B cell (primary cell): Measurements from ENCODE around the gene ATP5F1E. TPM values are rescaled to one million over a fixed set of nuclear protein-coding genes. Genes with fewer than 3 reads are reported as not detected.
"Not testable (repeated sequence)": the region's sequence is repeated elsewhere in the genome, so short reads cannot be mapped to it uniquely, and the experiment has no call there.

Experiments used
- ATAC-seq: fragments of 200-7000 bp; cut with Tn5 transposase; one replicate; pipeline ENCODE4 v1.10.0; 2021; ENCODE audit warnings: low read depth, mild to moderate bottlenecking, moderate number of reproducible peaks, moderate library complexity
- CTCF ChIA-PET: fragments of 350-600 bp; sonication (Branson Sonifier 250); formaldehyde crosslinking; loops from one replicate; lab custom pipeline; 2021; ENCODE audit warnings: antibody characterized with exemption, inconsistent platforms; lab: Charles Lee
- POLR2A ChIA-PET: fragments of 350-600 bp; sonication (Branson Sonifier 250); formaldehyde crosslinking; loops from one replicate; lab custom pipeline; 2021; ENCODE audit warnings: antibody characterized with exemption; lab: Charles Lee
- DNase-seq: peaks from one replicate; pipeline ENCODE4 v3.0.0; 2013
- H2AFZ ChIP-seq: 2 replicates; pipeline ENCODE4 v1.6.1; 2012; ENCODE audit warnings: mild to moderate bottlenecking, low read depth, low read length; ENCODE audit not compliant: insufficient read depth, poor library complexity, severe bottlenecking
- H3K27ac ChIP-seq, 2 donors: 1 replicate in 1 of 2; 2 replicates in 1 of 2; pipeline ENCODE4 v1.5.1; 2012 to 2013; ENCODE audit warnings: low read length in 2 of 2, mild to moderate bottlenecking in 2 of 2, moderate library complexity in 1 of 2
- H3K27me3 ChIP-seq, 4 experiments: fragments of 200-600 bp in 1 of 4; sonication (generic) in 1 of 4; replicated peaks in 1 of 4; 1 replicate in 2 of 4; 2 replicates in 2 of 4; pipeline versions ENCODE4 v1.6.1 to v1.7.0; 2013 to 2016; ENCODE audit warnings: low read length in 3 of 4, mild to moderate bottlenecking in 2 of 4, mixed read lengths in 1 of 4, moderate library complexity in 1 of 4; ENCODE audit not compliant: insufficient read depth in 4 of 4, control insufficient read depth in 3 of 4; ENCODE audit errors: control extremely low read depth in 1 of 4
- H3K36me3 ChIP-seq, 2 experiments: replicated peaks in 1 of 2; 1 replicate in 1 of 2; 2 replicates in 1 of 2; pipeline versions ENCODE4 v1.6.1 to v1.7.1; 2013; ENCODE audit warnings: low read length in 1 of 2; ENCODE audit not compliant: insufficient read depth in 2 of 2, control insufficient read depth in 1 of 2; ENCODE audit errors: control extremely low read depth in 1 of 2, extremely low read depth in 1 of 2
- H3K4me1 ChIP-seq, 2 donors: fragments of 200-600 bp in 1 of 2; sonication (generic) in 1 of 2; 1 replicate in 1 of 2; 2 replicates in 1 of 2; pipeline versions ENCODE4 v1.5.1 to v1.6.1; 2013 to 2017; ENCODE audit warnings: low read length in 2 of 2; ENCODE audit not compliant: control insufficient read depth in 2 of 2, insufficient read depth in 2 of 2
- H3K4me2 ChIP-seq: replicated peaks from 2 replicates; pipeline ENCODE3; 2012; ENCODE audit warnings: mild to moderate bottlenecking, low read depth, low read length; ENCODE audit not compliant: poor library complexity, severe bottlenecking
- H3K4me3 ChIP-seq, 5 experiments: fragments of 200-600 bp in 1 of 5; sonication (generic) in 1 of 5; 1 replicate in 3 of 5; 2 replicates in 2 of 5; pipeline versions ENCODE4 v1.5.1 to v1.7.0; 2011 to 2016; ENCODE audit warnings: low read length in 4 of 5, mild to moderate bottlenecking in 4 of 5, low read depth in 2 of 5, control low read depth in 1 of 5, moderate library complexity in 1 of 5; ENCODE audit not compliant: insufficient read depth in 1 of 5; ENCODE audit errors: control extremely low read depth in 1 of 5, extremely low read depth in 1 of 5
- H3K79me2 ChIP-seq: fragments of 200-600 bp; sonication (generic); one replicate; pipeline ENCODE4 v1.6.0; 2016; ENCODE audit warnings: low read length; ENCODE audit not compliant: control insufficient read depth, insufficient read depth
- H3K9ac ChIP-seq: fragments of 200-600 bp; sonication (generic); 2 replicates; pipeline ENCODE4 v1.6.1; 2017; ENCODE audit warnings: mild to moderate bottlenecking, low read length, moderate library complexity
- H3K9me3 ChIP-seq, 3 donors: one replicate each; pipeline versions ENCODE4 v1.6.1 to v1.7.1; 2013; ENCODE audit warnings: low read length in 2 of 3; ENCODE audit not compliant: control insufficient read depth in 2 of 3, insufficient read depth in 1 of 3; ENCODE audit errors: control extremely low read depth in 1 of 3
- H4K20me1 ChIP-seq: 2 replicates; pipeline ENCODE4 v1.6.0; 2012; ENCODE audit warnings: mild to moderate bottlenecking, low read length; ENCODE audit not compliant: insufficient read depth, control insufficient read depth, poor library complexity, severe bottlenecking
- H3K27ac Mint-ChIP-seq: one replicate; pipeline ENCODE4 v1.8.0; 2021; ENCODE audit warnings: mixed read lengths
- H3K27me3 Mint-ChIP-seq: one replicate; pipeline ENCODE4 v1.8.0; 2021; ENCODE audit warnings: mixed read lengths
- H3K4me1 Mint-ChIP-seq: one replicate; pipeline ENCODE4 v1.8.0; 2021; ENCODE audit warnings: mixed read lengths
- H3K4me3 Mint-ChIP-seq: one replicate; pipeline ENCODE4 v1.8.0; 2021; ENCODE audit warnings: mixed read lengths
- H3K9me3 Mint-ChIP-seq: one replicate; pipeline ENCODE4 v1.8.0; 2022; ENCODE audit warnings: mixed read lengths; ENCODE audit not compliant: insufficient read depth
- CTCF ChIP-seq: fragments of 200-600 bp; IDR thresholded peaks from one replicate; pipeline ENCODE4 v1.8.0; 2022; ENCODE audit warnings: antibody characterized with exemption, mild to moderate bottlenecking
- EZH2 ChIP-seq: IDR thresholded peaks from 2 replicates; pipeline ENCODE4 v1.6.1; 2012; ENCODE audit warnings: borderline replicate concordance, low read depth, mild to moderate bottlenecking, moderate library complexity, low read length; ENCODE audit not compliant: insufficient read depth, poor library complexity, severe bottlenecking
- WGBS: methylation state at CpG from one replicate; pipeline ENCODE4 v1.1.5; 2013; ENCODE audit warnings: missing lambda C conversion rate; ENCODE audit not compliant: insufficient coverage; 5-methylcytosine and 5-hydroxymethylcytosine counted together
- intact Hi-C: fragments of 100-400 bp; cut with micrococcal nuclease; formaldehyde crosslinking; loops from one replicate; pipeline ENCODE4 v1.10.0; 2022
- polyA plus RNA-seq: library from polyadenylated mRNA; depleted of rRNA; stranded (reverse); fragments of >200 nt; gene quantifications from 2 replicates; pipeline ENCODE4 v1.2.3, GENCODE V29; 2012
- total RNA-seq, 2 donors: library from RNA; stranded (reverse); fragments of 120-200 nt in 1 of 2; gene quantifications; 1 replicate in 1 of 2; 2 replicates in 1 of 2; pipeline versions ENCODE4 v1.2.3 to v1.2.4, GENCODE V29; 2013 to 2022

ATP5F1E gene
- total and polyA plus RNA-seq, 2 donors (not counting 1 experiment from before 2014, with no cell fraction given): 22.2 to 55.0 TPM

DNA sequence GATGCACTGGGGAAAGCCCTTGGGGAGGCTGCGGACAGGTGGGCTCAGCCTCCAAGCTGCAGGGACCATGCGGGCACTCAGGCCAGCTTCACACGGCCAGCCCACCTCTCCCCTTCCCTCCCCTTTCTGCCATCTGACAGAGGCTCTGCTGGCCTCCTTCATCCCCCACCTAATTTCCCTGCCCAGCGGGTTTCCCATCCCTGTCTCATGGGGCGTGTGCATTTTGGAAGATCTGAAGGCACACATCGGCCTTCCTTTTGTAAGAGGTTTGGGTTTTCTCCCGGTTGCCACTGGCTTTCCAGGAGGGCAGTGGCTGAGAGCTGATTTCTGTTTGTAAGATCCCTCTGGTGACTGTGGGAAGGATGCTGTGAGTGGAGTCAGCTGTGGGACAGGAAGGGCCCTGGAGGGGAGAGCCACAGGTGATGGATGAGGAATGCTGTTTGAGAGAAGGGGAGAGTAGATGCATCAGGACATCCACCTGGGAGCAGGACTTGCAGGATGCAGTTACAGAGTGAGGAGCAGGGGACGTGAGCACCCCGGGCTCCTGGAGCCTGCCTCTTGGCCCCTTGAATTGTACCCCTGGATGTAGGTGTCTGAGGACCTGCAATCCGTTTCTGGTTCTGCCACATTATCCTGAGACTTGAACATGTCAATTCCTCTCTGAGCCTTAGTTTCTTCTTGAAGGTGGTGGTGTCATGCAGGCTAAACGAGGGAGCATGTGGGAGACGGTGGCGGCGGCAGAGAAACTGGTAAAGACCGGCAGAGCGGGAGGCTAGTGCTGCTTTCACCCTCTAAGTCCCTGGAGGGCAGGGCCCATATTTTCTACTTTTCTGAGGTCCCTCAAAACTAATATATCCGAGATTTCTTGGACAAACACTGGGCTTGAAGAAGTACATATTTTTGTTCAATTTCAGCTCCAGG, 18.8 kb downstream of the ATP5F1E start:
- WGBS: 98% methylated on average over 13 of the region's 17 CpGs
- intact Hi-C loops: no loop called here
- ATAC-seq (no peak), DNase-seq (no peak)
- Histone ChIP-seq H3K27ac (no peak overlapping the region), H3K9me3 (peaks cover 0 to under 1% (median 0%) of the 10 kb centered on the region in 3 donors), H3K4me2 (no peak overlapping the region), H3K36me3 (no peaks in the 10 kb centered on the region), H3K9ac (no peak overlapping the region), H3K4me1 (peaks cover 28 to 36% of the 10 kb centered on the region in 2 donors), H3K27me3 (no peaks in the 10 kb centered on the region), H4K20me1 (no peaks in the 10 kb centered on the region), H2AFZ (no peak overlapping the region), H3K79me2 (peaks cover 23% of the 10 kb centered on the region), H3K4me3 (no peak overlapping the region)
- no peaks in the 10 kb centered on the region for H3K9me3 Mint-ChIP-seq
- H3K4me3 Mint-ChIP-seq: no peak overlapping the region
- TF ChIP-seq EZH2 (no peak), CTCF (no peak)
- H3K4me1 Mint-ChIP-seq: peaks cover 62% of the 10 kb centered on the region
- CTCF ChIA-PET: no interaction called here
- H3K27me3 Mint-ChIP-seq: no peaks in the 10 kb centered on the region
- H3K27ac Mint-ChIP-seq: peak overlapping the region; percentile 61
- POLR2A ChIA-PET: no interaction called here

GRCh38 chr20:59011874-59012157, 20.3 kb downstream of the ATP5F1E start:
- H2AFZ ChIP-seq, H3K4me2 ChIP-seq, H3K27me3 Mint-ChIP-seq, H3K9me3 Mint-ChIP-seq, H3K4me3 ChIP-seq, ATAC-seq, CTCF ChIA-PET, H3K4me3 Mint-ChIP-seq, H3K27me3 ChIP-seq, H4K20me1 ChIP-seq, H3K9ac ChIP-seq, H3K9me3 ChIP-seq, POLR2A ChIA-PET, H3K36me3 ChIP-seq, DNase-seq, intact Hi-C loops, H3K27ac Mint-ChIP-seq, H3K27ac ChIP-seq: not testable (repeated sequence)
- WGBS: 92% methylated on average over 2 of the region's 3 CpGs
- peaks cover 59% of the 10 kb centered on the region for H3K4me1 Mint-ChIP-seq
- Histone ChIP-seq H3K79me2 (peaks cover 30% of the 10 kb centered on the region), H3K4me1 (peaks cover 27 to 35% of the 10 kb centered on the region in 2 donors)
